ENCODE measurements around the gene GPR85.

DNA sequence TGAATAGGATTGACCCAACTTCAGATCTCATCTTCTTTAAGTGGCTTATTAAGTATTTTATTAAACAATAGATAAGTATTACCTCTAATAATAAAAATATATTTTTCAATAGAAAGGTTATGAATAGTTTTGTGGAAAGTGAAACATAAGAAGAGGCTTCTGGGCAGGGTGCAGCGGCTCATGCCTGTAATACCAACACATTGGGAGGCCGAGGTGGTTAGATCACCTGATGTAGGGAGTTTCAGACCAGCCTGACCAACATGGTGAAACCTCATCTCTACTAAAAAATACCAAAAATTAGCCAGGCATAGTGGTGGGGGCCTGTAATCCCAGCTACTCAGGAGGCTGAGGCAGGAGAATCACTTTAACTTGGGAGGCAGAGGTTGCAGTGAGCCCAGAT, 26.5 kb downstream of the GPR85 start:
- TF ChIP-seq POLR2A (IDR thresholded peaks at IDR 0.05; ENCODE audit: low read length) = no peak
- TF ChIP-seq GATA1 (IDR thresholded peaks at IDR 0.05; ENCODE audit: low read depth, low read length) = no peak
